Kidney (tissue), 14 donors: Measurements from ENCODE around the gene RAD23A. TPM values are rescaled to one million over a fixed set of nuclear protein-coding genes. Genes with fewer than 3 reads are reported as not detected.

Experiments used
- DNase-seq, 5 donors: peaks; one replicate each; pipeline ENCODE4 v3.0.0-alpha.2; 2013 to 2020
- FAIRE-seq: peaks from 2 replicates; lab custom pipeline; 2012; peaks lifted over from hg19 to GRCh38; lab: Jason Lieb, UNC
- H3K27ac ChIP-seq, 2 donors: one replicate each; pipeline ENCODE4 v1.7.0; 2013; ENCODE audit warnings: low read depth in 2 of 2, low read length in 2 of 2, inconsistent platforms in 1 of 2
- H3K27me3 ChIP-seq: one replicate; pipeline ENCODE4 v1.7.1; 2013; ENCODE audit warnings: low read length, inconsistent platforms; ENCODE audit not compliant: control insufficient read depth, insufficient read depth
- H3K36me3 ChIP-seq, 3 donors: one replicate each; pipeline versions ENCODE4 v1.7.0 to v1.7.1; 2013; ENCODE audit warnings: low read length in 3 of 3, control low read depth in 1 of 3, inconsistent platforms in 1 of 3; ENCODE audit not compliant: insufficient read depth in 3 of 3, control insufficient read depth in 2 of 3
- H3K4me1 ChIP-seq, 3 donors: one replicate each; pipeline versions ENCODE4 v1.7.0 to v1.7.1; 2013; ENCODE audit warnings: low read length in 3 of 3, inconsistent platforms in 1 of 3, low read depth in 1 of 3; ENCODE audit not compliant: control insufficient read depth in 2 of 3, insufficient read depth in 2 of 3
- H3K4me3 ChIP-seq, 3 donors: one replicate each; pipeline versions ENCODE4 v1.7.0 to v1.8.1; 2013; ENCODE audit warnings: low read length in 3 of 3, control low read depth in 1 of 3, inconsistent platforms in 1 of 3
- H3K9ac ChIP-seq, 3 donors: one replicate each; pipeline versions ENCODE4 v1.7.0 to v1.7.1; 2013; ENCODE audit warnings: low read length in 3 of 3, control low read depth in 1 of 3, inconsistent platforms in 1 of 3
- H3K9me3 ChIP-seq, 3 donors: one replicate each; pipeline versions ENCODE4 v1.7.0 to v1.7.1; 2013; ENCODE audit warnings: low read length in 3 of 3, control low read depth in 1 of 3, inconsistent platforms in 1 of 3; ENCODE audit not compliant: control insufficient read depth in 2 of 3, insufficient read depth in 1 of 3
- intact Hi-C: fragments of 100-400 bp; cut with DNase I; formaldehyde crosslinking; loops from one replicate; pipeline ENCODE4 v1.11.1; 2022
- polyA plus RNA-seq: library from polyadenylated mRNA; stranded (reverse); fragments of 350-450 nt; fragmentation: Illumina TruSeq; extraction: RNeasy Lipid Tissue Mini Kit (QIAGEN cat#74804); gene quantifications from one replicate; pipeline ENCODE4 v1.2.3, GENCODE V29; 2014; ENCODE audit warnings: low read depth, low replicate concordance; ENCODE audit not compliant: insufficient read depth
- total RNA-seq: library from RNA; stranded (reverse); fragmentation: NEBNext Ultra II Directional; extraction: Animal tissue kit (Norgen Biotek cat#: 25700); gene quantifications from one replicate; pipeline ENCODE4 v1.2.1, GENCODE V29; 2021
- TF ChIP-seq, protein P1 (sequence below): IDR thresholded peaks from 3 replicates; pipeline ENCODE4 v1.5.1; 2012; ENCODE audit warnings: mild to moderate bottlenecking, moderate library complexity, borderline replicate concordance; ENCODE audit not compliant: insufficient read depth; ENCODE audit errors: extremely low read depth
- donor health status: control.
- donor health status: control.
- donor health status: control.
- donor health status: control.
- donor health status: control.
- donor health status: DM: yes; HTN: yes; CAD: no.
- donor health status: Normal renal cell carcinoma (clear cell type).

RAD23A gene
- total and polyA plus RNA-seq, 2 donors from 2014 or later = 79.2 to 105 TPM

DNA sequence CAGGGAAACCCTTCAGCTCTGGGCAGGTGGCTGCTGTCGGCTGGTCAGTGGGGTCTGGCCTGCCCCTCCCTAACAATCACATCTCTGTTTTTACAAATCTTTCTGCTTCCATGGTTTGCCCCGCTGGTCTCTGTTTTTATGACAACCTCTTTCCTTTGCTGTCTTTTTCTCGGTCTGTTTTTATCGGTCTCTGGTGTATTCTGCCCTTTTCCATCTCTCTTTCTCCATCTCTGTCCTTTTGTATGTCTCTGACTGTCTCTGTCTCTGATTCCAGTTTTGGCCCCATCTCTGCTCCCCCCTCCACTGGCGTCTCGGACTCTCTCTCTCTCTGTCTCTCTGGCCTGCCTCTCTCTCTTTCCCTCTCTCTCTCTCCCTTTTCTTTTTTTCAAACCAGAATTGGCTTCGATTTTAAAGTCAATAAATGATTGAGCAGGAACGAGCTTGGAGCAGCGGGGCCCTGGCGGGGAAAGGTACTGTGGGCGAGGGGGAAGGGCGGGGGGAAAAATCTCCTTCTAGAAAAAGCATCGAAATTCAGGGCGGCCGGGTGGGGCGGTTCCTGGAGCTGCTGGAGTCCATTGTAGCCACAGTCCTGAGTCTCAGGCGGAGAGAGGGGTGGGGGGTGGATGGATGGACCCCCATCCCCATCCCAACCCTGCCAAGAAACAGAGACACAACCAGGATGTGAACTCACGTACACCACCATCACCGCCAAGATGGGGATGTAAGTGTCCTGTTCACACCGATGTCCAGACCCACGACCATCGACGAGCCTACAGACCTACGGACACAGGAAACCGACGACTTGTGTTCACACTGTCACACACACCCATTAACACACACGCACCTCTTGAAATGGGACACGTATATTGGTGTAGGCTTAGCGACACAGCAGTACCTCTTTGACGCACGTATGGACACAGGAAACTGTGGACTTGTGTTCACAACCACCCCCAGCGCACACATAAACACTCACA, 52.6 kb downstream of the RAD23A start:
- TF ChIP-seq, protein P1, sequence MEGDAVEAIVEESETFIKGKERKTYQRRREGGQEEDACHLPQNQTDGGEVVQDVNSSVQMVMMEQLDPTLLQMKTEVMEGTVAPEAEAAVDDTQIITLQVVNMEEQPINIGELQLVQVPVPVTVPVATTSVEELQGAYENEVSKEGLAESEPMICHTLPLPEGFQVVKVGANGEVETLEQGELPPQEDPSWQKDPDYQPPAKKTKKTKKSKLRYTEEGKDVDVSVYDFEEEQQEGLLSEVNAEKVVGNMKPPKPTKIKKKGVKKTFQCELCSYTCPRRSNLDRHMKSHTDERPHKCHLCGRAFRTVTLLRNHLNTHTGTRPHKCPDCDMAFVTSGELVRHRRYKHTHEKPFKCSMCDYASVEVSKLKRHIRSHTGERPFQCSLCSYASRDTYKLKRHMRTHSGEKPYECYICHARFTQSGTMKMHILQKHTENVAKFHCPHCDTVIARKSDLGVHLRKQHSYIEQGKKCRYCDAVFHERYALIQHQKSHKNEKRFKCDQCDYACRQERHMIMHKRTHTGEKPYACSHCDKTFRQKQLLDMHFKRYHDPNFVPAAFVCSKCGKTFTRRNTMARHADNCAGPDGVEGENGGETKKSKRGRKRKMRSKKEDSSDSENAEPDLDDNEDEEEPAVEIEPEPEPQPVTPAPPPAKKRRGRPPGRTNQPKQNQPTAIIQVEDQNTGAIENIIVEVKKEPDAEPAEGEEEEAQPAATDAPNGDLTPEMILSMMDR = no peak
- H3K4me3 ChIP-seq = no peak overlapping the region
- intact Hi-C loops = no loop called here
- peaks cover 0 to 3% (median 0%) of the 10 kb centered on the region in 3 donors for H3K36me3 ChIP-seq
- H3K27me3 ChIP-seq = peaks cover 11% of the 10 kb centered on the region
- no peak overlapping the region for H3K9ac ChIP-seq
- DNase-seq (no peak), FAIRE-seq (no peak)
- H3K27ac ChIP-seq = no peak overlapping the region
- peaks cover 0 to 15% (median 2%) of the 10 kb centered on the region in 3 donors for H3K4me1 ChIP-seq
- no peaks in the 10 kb centered on the region for H3K9me3 ChIP-seq

DNA sequence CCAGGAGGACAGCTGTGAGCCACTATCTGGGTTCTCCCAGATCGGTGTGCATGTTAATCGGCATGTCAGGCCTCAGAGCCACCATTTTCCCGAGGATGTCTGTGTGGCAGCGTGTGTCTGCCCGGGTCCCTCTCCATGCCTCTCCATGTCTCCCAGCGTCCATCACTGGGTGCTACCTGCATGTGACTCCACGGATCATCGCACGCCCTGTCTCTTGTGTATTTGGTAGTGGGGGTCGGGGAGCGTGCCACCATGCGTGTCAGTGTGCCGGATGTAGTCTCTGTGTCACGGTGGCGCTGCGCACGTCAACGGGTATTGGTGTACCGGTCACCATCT, 55.5 kb downstream of the RAD23A start:
- Histone ChIP-seq H3K9me3 (no peaks in the 10 kb centered on the region), H3K36me3 (peaks cover 0 to 3% (median 0%) of the 10 kb centered on the region in 3 donors), H3K27me3 (peaks cover 13% of the 10 kb centered on the region), H3K4me3 (no peak overlapping the region), H3K27ac (no peak overlapping the region), H3K9ac (no peak overlapping the region), H3K4me1 (peaks cover 0 to 10% (median 0%) of the 10 kb centered on the region in 3 donors)
- no peak for FAIRE-seq
- intact Hi-C loops = no loop called here
- no peak for DNase-seq
- TF ChIP-seq, protein P1 = no peak

DNA sequence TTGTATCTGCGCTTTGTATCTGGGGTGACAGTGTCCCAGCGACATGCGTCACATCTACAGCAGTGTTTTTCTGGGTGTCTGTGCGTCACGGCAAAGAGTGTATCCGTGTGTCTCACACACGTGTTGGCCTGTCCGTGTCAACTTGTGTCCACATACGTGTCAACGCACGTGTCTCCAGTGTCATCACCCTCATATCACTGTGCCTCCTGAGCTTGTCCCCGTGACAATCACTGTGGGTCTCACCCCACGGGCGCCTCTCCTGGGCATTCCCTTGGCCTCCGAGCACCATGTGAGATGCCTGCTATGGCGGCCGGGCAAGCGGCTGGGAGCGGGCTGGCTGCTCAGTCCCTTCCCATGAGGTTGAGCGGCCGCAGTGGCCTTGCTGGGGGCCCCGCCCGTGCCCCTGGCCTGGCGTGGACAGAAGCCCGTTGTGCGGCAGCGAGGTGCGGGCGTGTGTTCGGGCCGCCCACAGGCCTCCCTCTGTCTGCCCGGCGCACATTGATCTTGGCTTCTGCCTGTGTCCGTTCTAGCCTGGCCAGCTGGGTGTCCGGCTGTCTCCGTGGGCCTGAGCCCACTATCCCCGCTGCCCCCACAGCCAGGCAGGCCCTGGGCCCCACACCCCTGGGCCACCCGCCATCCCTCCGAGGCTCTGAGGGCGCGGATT, 56.0 kb downstream of the RAD23A start:
- peaks cover 0 to 3% (median 0%) of the 10 kb centered on the region in 3 donors for H3K36me3 ChIP-seq
- no peaks in the 10 kb centered on the region for H3K9me3 ChIP-seq
- DNase-seq (no peak), FAIRE-seq (no peak)
- intact Hi-C loops = no loop called here
- peaks cover 0 to 10% (median 0%) of the 10 kb centered on the region in 3 donors for H3K4me1 ChIP-seq
- H3K27me3 ChIP-seq = peaks cover 13% of the 10 kb centered on the region
- TF ChIP-seq, protein P1 = no peak
- no peak overlapping the region for H3K4me3 ChIP-seq
- no peak overlapping the region for H3K27ac ChIP-seq
- H3K9ac ChIP-seq = no peak overlapping the region
